SK-N-SH (cell line): ENCODE measurements around the gene GALNT18. TPM values are rescaled to one million over a fixed set of nuclear protein-coding genes. Genes with fewer than 3 reads are reported as not detected.

Source experiments
- CTCF ChIA-PET: fragments of 300-600, 350-600 bp; formaldehyde crosslinking; extraction: SDS; loops from one replicate; lab custom pipeline; 2021; lab: Yijun Ruan, JAX
- POLR2A ChIA-PET: fragments of 350-600 bp; sonication (Branson Sonifier 250); formaldehyde crosslinking; extraction: SDS; loops from one replicate; lab custom pipeline; 2020; ENCODE audit warnings: antibody characterized with exemption, inconsistent platforms; lab: Yijun Ruan, JAX
- DNase-seq: peaks from one replicate; pipeline ENCODE4 v3.0.0; 2012
- H2AFZ ChIP-seq: fragments of 200-600 bp; sonication (generic); 2 replicates; pipeline ENCODE4 v1.8.1; 2016; ENCODE audit warnings: antibody characterized with exemption, mild to moderate bottlenecking, low read depth
- H3F3A ChIP-seq: fragments of 200-600 bp; sonication (generic); replicated peaks from 2 replicates; pipeline ENCODE3; 2016; ENCODE audit warnings: antibody characterized with exemption, mild to moderate bottlenecking; ENCODE audit not compliant: insufficient read depth
- H3K27ac ChIP-seq, 2 experiments: fragments of 200-500 bp in 1 of 2; fragments of 200-600 bp in 1 of 2; sonication (Bioruptor generic) in 1 of 2; sonication (generic), shearing (Covaris generic) in 1 of 2; 2 replicates each; pipeline versions ENCODE4 v1.5.1 to v1.6.1; 2014 to 2016; ENCODE audit warnings: low read depth in 2 of 2, inconsistent platforms in 1 of 2, low read length in 1 of 2, mild to moderate bottlenecking in 1 of 2, mixed read lengths in 1 of 2
- H3K27me3 ChIP-seq: fragments of 200-600 bp; sonication (generic), shearing (Covaris generic); 2 replicates; pipeline ENCODE4 v1.6.1; 2016; ENCODE audit warnings: mixed run types; ENCODE audit not compliant: insufficient read depth
- H3K36me3 ChIP-seq, 2 experiments: fragments of 200-500 bp in 1 of 2; fragments of 200-600 bp in 1 of 2; sonication (Bioruptor generic) in 1 of 2; sonication (generic) in 1 of 2; replicated peaks in 1 of 2; 2 replicates each; pipeline versions ENCODE3 to v1.5.1; 2014 to 2016; ENCODE audit warnings: low read length in 1 of 2, mild to moderate bottlenecking in 1 of 2; ENCODE audit not compliant: insufficient read depth in 2 of 2, control insufficient read depth in 1 of 2
- H3K4me1 ChIP-seq, 2 experiments: fragments of 200-500 bp in 1 of 2; fragments of 200-600 bp in 1 of 2; sonication (Bioruptor generic) in 1 of 2; sonication (generic), shearing (Covaris generic) in 1 of 2; 2 replicates each; pipeline versions ENCODE4 v1.5.1 to v1.6.1; 2014 to 2016; ENCODE audit warnings: low read depth in 1 of 2, low read length in 1 of 2, mixed run types in 1 of 2; ENCODE audit not compliant: insufficient read depth in 2 of 2, control insufficient read depth in 1 of 2
- H3K4me2 ChIP-seq: fragments of 200-600 bp; sonication (generic), shearing (Covaris generic); 2 replicates; pipeline ENCODE4 v1.6.1; 2017; ENCODE audit warnings: mixed run types
- H3K4me3 ChIP-seq, 2 experiments: fragments of 200-500 bp in 1 of 2; fragments of 200-600 bp in 1 of 2; sonication (Bioruptor generic) in 1 of 2; sonication (generic), shearing (Covaris generic) in 1 of 2; 2 replicates each; pipeline versions ENCODE4 v1.5.1 to v1.8.1; 2014 to 2016; ENCODE audit warnings: low read depth in 2 of 2, inconsistent platforms in 1 of 2, low read length in 1 of 2, mild to moderate bottlenecking in 1 of 2, mixed read lengths in 1 of 2, moderate library complexity in 1 of 2
- H3K79me2 ChIP-seq: fragments of 200-600 bp; sonication (generic); 2 replicates; pipeline ENCODE4 v1.8.1; 2017; ENCODE audit warnings: mild to moderate bottlenecking; ENCODE audit not compliant: insufficient read depth
- H3K9ac ChIP-seq: fragments of 200-600 bp; sonication (generic); 2 replicates; pipeline ENCODE4 v1.6.1; 2017; ENCODE audit warnings: mixed run types
- H3K9me2 ChIP-seq: fragments of 200-600 bp; sonication (generic); 2 replicates; pipeline ENCODE4 v1.6.1; 2017; ENCODE audit warnings: mixed run types
- H3K9me3 ChIP-seq: fragments of 200-600 bp; sonication (generic); 2 replicates; pipeline ENCODE4 v1.6.1; 2017; ENCODE audit warnings: mixed run types, mild to moderate bottlenecking, moderate library complexity
- H4K20me1 ChIP-seq: fragments of 200-600 bp; sonication (generic); 2 replicates; pipeline ENCODE4 v1.6.1; 2017; ENCODE audit warnings: mild to moderate bottlenecking, mixed run types; ENCODE audit not compliant: insufficient read depth
- EP300 ChIP-seq, 2 experiments: IDR thresholded peaks; 2 replicates each; pipeline versions ENCODE4 v1.4.0 to v1.6.1; 2012; ENCODE audit warnings: borderline replicate concordance in 1 of 2, low read depth in 1 of 2, low read length in 1 of 2
- EZH2phosphoT487 ChIP-seq: fragments of 200-600 bp; sonication (generic); IDR thresholded peaks from 2 replicates; pipeline ENCODE4 v1.6.1; 2017; ENCODE audit warnings: low read depth, mixed run types, mild to moderate bottlenecking, antibody characterized with exemption, moderate library complexity, borderline replicate concordance
- FOSL2 ChIP-seq: IDR thresholded peaks from 2 replicates; pipeline ENCODE4 v1.4.0; 2012; ENCODE audit warnings: low read depth, mild to moderate bottlenecking, moderate library complexity, borderline replicate concordance
- FOXJ3 ChIP-seq: sonication (generic); formaldehyde crosslinking; IDR thresholded peaks from 2 replicates; pipeline ENCODE4 v1.5.1; 2020; ENCODE audit warnings: mild to moderate bottlenecking, missing genetic modification reagents
- FOXM1 ChIP-seq: IDR thresholded peaks from 2 replicates; pipeline ENCODE4 v1.4.0; 2012; ENCODE audit warnings: low read depth, mild to moderate bottlenecking
- GATA2 ChIP-seq: sonication (generic); formaldehyde crosslinking; IDR thresholded peaks from 2 replicates; pipeline ENCODE4 v1.5.0; 2020; ENCODE audit warnings: mild to moderate bottlenecking, missing genetic modification reagents
- JUND ChIP-seq: IDR thresholded peaks from 2 replicates; pipeline ENCODE4 v1.4.0; 2012
- MXI1 ChIP-seq: IDR thresholded peaks from 2 replicates; pipeline ENCODE4 v1.6.1; 2012; ENCODE audit warnings: mild to moderate bottlenecking, low read depth, low read length, improper control_type of control experiment
- NFIC ChIP-seq: IDR thresholded peaks from 2 replicates; pipeline ENCODE4 v1.4.0; 2012; ENCODE audit warnings: borderline replicate concordance
- NRF1 ChIP-seq: IDR thresholded peaks from 2 replicates; pipeline ENCODE4 v1.6.1; 2012; ENCODE audit warnings: low read depth, mild to moderate bottlenecking, low read length
- PBX3 ChIP-seq: IDR thresholded peaks from 2 replicates; pipeline ENCODE4; 2012
- POLR2AphosphoS5 ChIP-seq: IDR thresholded peaks from 2 replicates; pipeline ENCODE4 v1.6.1; 2012; ENCODE audit warnings: low read depth, low read length
- RAD21 ChIP-seq: IDR thresholded peaks from 2 replicates; pipeline ENCODE4 v1.6.1; 2012; ENCODE audit warnings: mild to moderate bottlenecking, low read length
- RCOR1 ChIP-seq: fragments of 150-350 bp; IDR thresholded peaks from 2 replicates; pipeline ENCODE4 v1.6.1; 2017; ENCODE audit warnings: antibody characterized with exemption, low read length
- RXRA ChIP-seq: IDR thresholded peaks from 2 replicates; pipeline ENCODE4 v1.4.0; 2012; ENCODE audit warnings: low read depth, mild to moderate bottlenecking, borderline replicate concordance
- TAF1 ChIP-seq: IDR thresholded peaks from 2 replicates; pipeline ENCODE4 v1.6.1; 2012; ENCODE audit warnings: low read depth, mild to moderate bottlenecking, low read length, moderate library complexity, borderline replicate concordance
- TCF12 ChIP-seq: IDR thresholded peaks from 2 replicates; pipeline ENCODE4 v1.4.0; 2012
- TEAD4 ChIP-seq: IDR thresholded peaks from 2 replicates; pipeline ENCODE4 v1.4.0; 2012; ENCODE audit warnings: mild to moderate bottlenecking, borderline replicate concordance; ENCODE audit not compliant: insufficient read depth
- YY1 ChIP-seq: IDR thresholded peaks from 2 replicates; pipeline ENCODE4 v1.4.0; 2012; ENCODE audit warnings: low read depth, mild to moderate bottlenecking
- ZBTB33 ChIP-seq: IDR thresholded peaks from 2 replicates; pipeline ENCODE4 v1.4.0; 2012; ENCODE audit warnings: low read depth, borderline replicate concordance
- WGBS: methylation state at CpG from one replicate; pipeline ENCODE4 v1.1.6; 2017; ENCODE audit warnings: low lambda C conversion rate; 5-methylcytosine and 5-hydroxymethylcytosine counted together
- polyA plus RNA-seq, 3 experiments: library from polyadenylated mRNA; depleted of rRNA; stranded (reverse); fragments of >200 nt; gene quantifications; 2 replicates each; pipeline ENCODE4 v1.2.3, GENCODE V29; 2012
- TF ChIP-seq, protein P1 (sequence below): IDR thresholded peaks from 2 replicates; pipeline ENCODE4 v1.4.0; 2012; ENCODE audit warnings: low read depth, borderline replicate concordance

The GALNT18 gene
- polyA plus RNA-seq, 1 of the 3 experiments (the other 2 are of a cell fraction), result 0.64 TPM

DNA sequence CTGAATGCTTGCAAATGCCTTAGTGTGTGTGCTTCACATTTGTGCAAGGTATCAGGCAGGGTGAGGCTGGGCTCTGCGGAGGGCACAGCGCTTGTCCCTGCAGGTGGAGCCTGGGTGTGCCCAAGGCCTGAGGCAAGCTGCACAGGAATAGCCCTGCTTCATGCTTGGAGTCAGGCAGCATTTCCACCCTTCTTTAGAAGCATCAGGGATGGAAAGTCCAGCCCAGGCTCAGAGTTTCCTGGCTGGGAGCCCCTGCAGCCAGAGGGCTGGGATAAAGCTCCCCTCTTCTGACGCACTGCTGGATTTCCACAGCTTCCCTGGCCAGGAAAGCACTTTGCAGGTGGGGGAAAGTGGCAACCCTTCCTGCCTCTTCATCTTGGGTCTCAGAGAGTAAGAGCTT is 63.4 kb downstream of the GALNT18 start (continued):
- TF ChIP-seq GATA2, result no peak
- no peak for TF ChIP-seq EZH2phosphoT487
- no peak for TF ChIP-seq RCOR1
- no peak for TF ChIP-seq RXRA

DNA sequence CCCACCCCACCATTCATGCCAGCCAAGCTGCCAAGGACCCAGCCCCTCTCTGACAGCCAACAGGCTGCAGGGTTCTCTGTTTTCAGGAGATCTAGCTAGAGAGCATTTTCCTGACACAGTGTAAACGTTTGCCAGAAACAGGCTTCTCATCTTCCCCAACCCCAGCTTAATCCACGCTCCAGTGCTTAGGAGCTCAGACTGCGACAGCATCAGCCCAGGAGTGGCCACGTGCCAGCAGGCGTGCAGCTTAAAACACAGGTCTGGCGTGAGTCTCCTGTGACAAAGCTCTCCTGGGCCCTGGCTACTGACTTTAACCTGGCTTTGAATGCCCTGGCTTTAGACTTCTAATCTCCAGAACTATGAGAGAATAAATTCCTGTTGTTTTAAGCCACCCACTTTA is 66.6 kb downstream of the GALNT18 start:
- WGBS, result 27% methylated on average over 5 of the region's 6 CpGs
- ChIA-PET POLR2A (no interaction called here), CTCF (no interaction called here)
- H3K27ac ChIP-seq, result peak overlapping the region in 1 of 2 experiments; percentile 58; a peak in 1 of 4 replicates
- TF ChIP-seq MXI1 (peak; percentile 62; the same call in 1 of the 2 replicates), RAD21 (peak; percentile 13; the same call in 1 of the 2 replicates), ZBTB33 (no peak)
- DNase-seq, result peak; percentile 63
- no peak overlapping the region for H3K4me3 ChIP-seq
- no peaks in the 10 kb centered on the region for H3K9me2 ChIP-seq
- H3K4me2 ChIP-seq, result no peak overlapping the region
- no peaks in the 10 kb centered on the region for H3K79me2 ChIP-seq
- H4K20me1 ChIP-seq, result no peaks in the 10 kb centered on the region
- H3K4me1 ChIP-seq, result peaks cover 0 to 26% of the 10 kb centered on the region in 2 experiments; a peak in 1 of 4 replicates
- no peaks in the 10 kb centered on the region for H3K36me3 ChIP-seq
- no peaks in the 10 kb centered on the region for H3K27me3 ChIP-seq
- no peak overlapping the region for H2AFZ ChIP-seq
- no peak overlapping the region for H3K9ac ChIP-seq
- H3F3A ChIP-seq, result no peaks in the 10 kb centered on the region
- no peaks in the 10 kb centered on the region for H3K9me3 ChIP-seq

GRCh38 chr11:11553573-11553972 is 68.2 kb downstream of the GALNT18 start:
- H3K9me3 ChIP-seq, result no peaks in the 10 kb centered on the region
- TF ChIP-seq TAF1, result no peak
- TF ChIP-seq JUND, result no peak
- no peak for TF ChIP-seq POLR2AphosphoS5
- TF ChIP-seq NRF1, result no peak
- no peak for TF ChIP-seq TEAD4
- no peak for TF ChIP-seq GATA2
- TF ChIP-seq, protein P1, sequence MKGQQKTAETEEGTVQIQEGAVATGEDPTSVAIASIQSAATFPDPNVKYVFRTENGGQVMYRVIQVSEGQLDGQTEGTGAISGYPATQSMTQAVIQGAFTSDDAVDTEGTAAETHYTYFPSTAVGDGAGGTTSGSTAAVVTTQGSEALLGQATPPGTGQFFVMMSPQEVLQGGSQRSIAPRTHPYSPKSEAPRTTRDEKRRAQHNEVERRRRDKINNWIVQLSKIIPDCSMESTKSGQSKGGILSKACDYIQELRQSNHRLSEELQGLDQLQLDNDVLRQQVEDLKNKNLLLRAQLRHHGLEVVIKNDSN, result no peak
- no peak for TF ChIP-seq RAD21
- no peak for TF ChIP-seq FOXJ3 (CRISPR knock-in tag)
- TF ChIP-seq RCOR1, result no peak
- TF ChIP-seq PBX3, result no peak
- no peak for TF ChIP-seq NFIC
- no peak for TF ChIP-seq YY1
- TF ChIP-seq FOSL2, result no peak
- TF ChIP-seq TCF12, result no peak
- TF ChIP-seq EZH2phosphoT487, result no peak
- no peak for TF ChIP-seq FOXM1
- no peak for TF ChIP-seq EP300 (IDR thresholded peaks at IDR 0.05; ENCODE audit: borderline replicate concordance in 1 of 2, low read depth in 1 of 2, low read length in 1 of 2)
- H3K36me3 ChIP-seq, result no peaks in the 10 kb centered on the region
- no peaks in the 10 kb centered on the region for H3F3A ChIP-seq
- no peak overlapping the region for H3K4me3 ChIP-seq
- H3K9me2 ChIP-seq, result no peaks in the 10 kb centered on the region
- POLR2A ChIA-PET, result no interaction called here
- H3K79me2 ChIP-seq, result no peaks in the 10 kb centered on the region
- no peaks in the 10 kb centered on the region for H3K27me3 ChIP-seq
- H3K4me2 ChIP-seq, result no peak overlapping the region
- H3K4me1 ChIP-seq, result peaks cover 0 to 33% of the 10 kb centered on the region in 2 experiments; a peak in 1 of 4 replicates
- DNase-seq, result no peak
- 66% methylated on average over 10 of the region's 10 CpGs for WGBS
- H3K9ac ChIP-seq, result no peak overlapping the region
- H3K27ac ChIP-seq, result no peak overlapping the region
- H4K20me1 ChIP-seq, result no peaks in the 10 kb centered on the region
- no peak overlapping the region for H2AFZ ChIP-seq
- CTCF ChIA-PET, result no interaction called here
